ENCODE measurements around the gene DDX52. TPM values are rescaled to one million over a fixed set of nuclear protein-coding genes. Genes with fewer than 3 reads are reported as not detected.

The DDX52 gene
- total RNA-seq, 1 experiment from 2014 or later, result 65.4 TPM

GRCh38 chr17:37604556-37604955 lies 38.7 kb downstream of the DDX52 start:
- Histone ChIP-seq H3K4ac (ENCODE audit: low read depth, low read length) (no peak overlapping the region), H2AFZ (ENCODE audit: low read length) (no peak overlapping the region), H2BK120ac (ENCODE audit: low read depth, low read length, poor library complexity, severe bottlenecking) (no peak overlapping the region), H3K9me3 (ENCODE audit: control insufficient read depth, low read depth, low read length) (no peaks in the 10 kb centered on the region), H2AK5ac (ENCODE audit: insufficient read length, low read length) (no peak overlapping the region), H3K14ac (ENCODE audit: insufficient read depth, low read length) (no peak overlapping the region), H3K79me1 (ENCODE audit: insufficient read depth, low read depth, low read length, poor library complexity, severe bottlenecking) (peaks cover 12% of the 10 kb centered on the region), H3T11ph (ENCODE audit: low read length) (no peak overlapping the region), H3K27ac (ENCODE audit: insufficient read length, low read depth, low read length) (no peak overlapping the region), H2BK12ac (ENCODE audit: insufficient read length, low read depth, low read length) (no peak overlapping the region), H2BK15ac (ENCODE audit: low read depth, low read length) (no peak overlapping the region), H3K23me2 (ENCODE audit: insufficient read length, low read depth, low read length, poor library complexity, severe bottlenecking) (peaks cover 4% of the 10 kb centered on the region), H3K79me2 (ENCODE audit: insufficient read depth, low read length) (no peaks in the 10 kb centered on the region), H2BK20ac (ENCODE audit: low read depth, low read length, poor library complexity, severe bottlenecking) (no peak overlapping the region), H4K91ac (ENCODE audit: insufficient read length, low read depth, low read length) (no peak overlapping the region), H4K20me1 (ENCODE audit: control insufficient read depth, insufficient read depth, insufficient read length) (no peaks in the 10 kb centered on the region), H3K4me1 (ENCODE audit: insufficient read depth, low read length) (no peaks in the 10 kb centered on the region), H4K8ac (replicated peaks; ENCODE audit: insufficient read length, low read depth, low read length) (no peak overlapping the region), H2BK5ac (ENCODE audit: insufficient read length, low read length) (no peak overlapping the region), H3K9ac (ENCODE audit: extremely low read depth, insufficient read length, low read length) (no peak overlapping the region), H3K23ac (ENCODE audit: insufficient read length, low read depth, low read length) (no peak overlapping the region), H3K18ac (ENCODE audit: insufficient read length, low read depth, low read length) (no peak overlapping the region), H4K5ac (ENCODE audit: insufficient read length, low read depth, low read length) (no peak overlapping the region), H3K4me2 (ENCODE audit: insufficient read depth, insufficient read length, low read length) (no peak overlapping the region), H3K56ac (ENCODE audit: insufficient read length, low read depth, low read length) (no peak overlapping the region), H3K27me3 (ENCODE audit: insufficient read depth, low read length) (no peaks in the 10 kb centered on the region)
- no peaks in the 10 kb centered on the region for H3K27me3 Mint-ChIP-seq (ENCODE audit: low read depth)
- WGBS (ENCODE audit: extremely low coverage, insufficient read length, low lambda C conversion rate), result no CpG with 5 or more reads among the region's 6 CpGs
- H3K9me3 Mint-ChIP-seq, result peaks cover 0 to 2% of the 10 kb centered on the region in 2 experiments; a peak in 2 of 5 replicates
- H3K36me3 Mint-ChIP-seq (ENCODE audit: insufficient read depth in 1 of 3, low read depth in 3 of 3), result peaks cover 2 to 12% (median 5%) of the 10 kb centered on the region in 3 experiments
- peaks cover 13 to 21% of the 10 kb centered on the region in 2 experiments for H3K4me1 Mint-ChIP-seq
- TF ChIP-seq CTCF (conservative IDR thresholded peaks at IDR 0.05), result no peak
- H3K27ac Mint-ChIP-seq, result peak overlapping the region in 1 of 3 experiments; percentile 80; a peak in 1 of 7 replicates
- H3K4me3 Mint-ChIP-seq, result no peak overlapping the region
- DNase-seq, result no peak

Measured in H9 (cell line).